Stimulated activated CD4-positive, alpha-beta T cell treated with anti-CD3 and anti-CD28 coated beads, Interleukin-4, amount 100 ng/mL, for 4 hours (primary cell): ENCODE measurements around the gene ARGLU1.

Experiments
- DNase-seq, 2 experiments: peaks; one replicate each; pipeline ENCODE4 v3.0.0-alpha.2; 2020

ARGLU1 gene

GRCh38 chr13:106540613-106541012 lies 27.3 kb downstream of the ARGLU1 start:
- DNase-seq, result no peak

GRCh38 chr13:106537521-106537920 lies 30.4 kb downstream of the ARGLU1 start:
- DNase-seq, result no peak

- DNase-seq, result peak; percentile 76 to 95
Observed at GRCh38 chr13:106536244-106537034, 31.5 kb downstream of the ARGLU1 start.

- DNase-seq, result peak; percentile 86 to 87
Observed at GRCh38 chr13:106535552-106536243, 32.2 kb downstream of the ARGLU1 start, which contains the start of gene EFNB2. Gene EFNB2 (minus strand): TSS chr13:106535662. CDS start chr13:106534964, 698 bp downstream.

- DNase-seq, result peak in 1 of 2 experiments; percentile 21
Observed at GRCh38 chr13:106534639-106535551, 33.0 kb downstream of the ARGLU1 start.

- peak; percentile 9 to 12 for DNase-seq
Observed at GRCh38 chr13:106533943-106534638, 33.8 kb downstream of the ARGLU1 start.

- DNase-seq, result peak in 1 of 2 experiments; percentile 16
Observed at GRCh38 chr13:106533101-106533942, 34.6 kb downstream of the ARGLU1 start.

GRCh38 chr13:106532111-106532929 lies 35.6 kb downstream of the ARGLU1 start:
- DNase-seq, result no peak

- no peak for DNase-seq
Observed at GRCh38 chr13:106530980-106531481, 36.9 kb downstream of the ARGLU1 start.

GRCh38 chr13:106530171-106530851 lies 37.6 kb downstream of the ARGLU1 start:
- no peak for DNase-seq

- DNase-seq, result no peak
Observed at GRCh38 chr13:106529415-106530170, 38.3 kb downstream of the ARGLU1 start.

GRCh38 chr13:106528718-106529414 lies 39.1 kb downstream of the ARGLU1 start:
- no peak for DNase-seq

GRCh38 chr13:106527826-106528225 lies 40.1 kb downstream of the ARGLU1 start:
- no peak for DNase-seq

GRCh38 chr13:106527445-106527801 lies 40.5 kb downstream of the ARGLU1 start:
- DNase-seq, result no peak

GRCh38 chr13:106526738-106527444 lies 41.0 kb downstream of the ARGLU1 start:
- DNase-seq, result no peak

- no peak for DNase-seq
Observed at GRCh38 chr13:106525865-106526264, 42.1 kb downstream of the ARGLU1 start.

GRCh38 chr13:106524108-106524507 lies 43.8 kb downstream of the ARGLU1 start:
- DNase-seq, result no peak

- DNase-seq, result no peak
Observed at GRCh38 chr13:106523576-106523975, 44.4 kb downstream of the ARGLU1 start.
